Astrocyte of the cerebellum (primary cell): Measurements from ENCODE around the gene MAGI1.

ENCODE experiments used
- DNase-seq: peaks from one replicate; pipeline ENCODE4 v3.0.0-alpha.2; 2011; ENCODE audit warnings: low read depth
- H3K4me3 ChIP-seq: 2 replicates; pipeline ENCODE4 v1.5.1; 2011; ENCODE audit warnings: mild to moderate bottlenecking, low read depth, low read length, moderate library complexity
- in situ Hi-C: cut with HindIII; loops from 2 replicates; pipeline ENCODE4 v1.10.0; 2017; ENCODE audit warnings: low sequenced_read_pairs
- TF ChIP-seq, protein P1 (sequence below): IDR thresholded peaks from 2 replicates; pipeline ENCODE4 v1.5.1; 2012; ENCODE audit warnings: low read length, low read depth, moderate library complexity, mild to moderate bottlenecking; ENCODE audit errors: missing control alignments

Gene MAGI1

DNA sequence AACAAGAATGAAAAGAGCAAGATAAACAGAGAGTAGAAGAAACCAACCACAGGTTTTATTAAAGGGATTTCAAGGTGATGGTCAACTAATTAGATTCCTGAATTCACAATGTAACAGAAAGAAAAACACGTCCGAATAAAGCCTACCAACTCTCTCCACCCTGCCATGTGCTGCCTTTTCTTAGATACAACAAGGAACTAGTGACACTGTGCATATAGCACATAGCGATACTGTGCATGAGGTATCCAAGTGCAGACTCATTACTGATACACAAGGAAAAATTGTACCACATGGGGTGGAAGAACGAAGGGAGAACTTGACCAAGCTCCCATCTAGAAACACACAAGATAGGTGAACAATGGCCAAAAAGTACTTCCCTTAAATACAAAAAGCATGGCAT, 154.6 kb downstream of the MAGI1 start:
- no peak for DNase-seq
- in situ Hi-C loops = no loop called here
- H3K4me3 ChIP-seq = no peak overlapping the region
- TF ChIP-seq, protein P1, sequence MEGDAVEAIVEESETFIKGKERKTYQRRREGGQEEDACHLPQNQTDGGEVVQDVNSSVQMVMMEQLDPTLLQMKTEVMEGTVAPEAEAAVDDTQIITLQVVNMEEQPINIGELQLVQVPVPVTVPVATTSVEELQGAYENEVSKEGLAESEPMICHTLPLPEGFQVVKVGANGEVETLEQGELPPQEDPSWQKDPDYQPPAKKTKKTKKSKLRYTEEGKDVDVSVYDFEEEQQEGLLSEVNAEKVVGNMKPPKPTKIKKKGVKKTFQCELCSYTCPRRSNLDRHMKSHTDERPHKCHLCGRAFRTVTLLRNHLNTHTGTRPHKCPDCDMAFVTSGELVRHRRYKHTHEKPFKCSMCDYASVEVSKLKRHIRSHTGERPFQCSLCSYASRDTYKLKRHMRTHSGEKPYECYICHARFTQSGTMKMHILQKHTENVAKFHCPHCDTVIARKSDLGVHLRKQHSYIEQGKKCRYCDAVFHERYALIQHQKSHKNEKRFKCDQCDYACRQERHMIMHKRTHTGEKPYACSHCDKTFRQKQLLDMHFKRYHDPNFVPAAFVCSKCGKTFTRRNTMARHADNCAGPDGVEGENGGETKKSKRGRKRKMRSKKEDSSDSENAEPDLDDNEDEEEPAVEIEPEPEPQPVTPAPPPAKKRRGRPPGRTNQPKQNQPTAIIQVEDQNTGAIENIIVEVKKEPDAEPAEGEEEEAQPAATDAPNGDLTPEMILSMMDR = no peak

DNA sequence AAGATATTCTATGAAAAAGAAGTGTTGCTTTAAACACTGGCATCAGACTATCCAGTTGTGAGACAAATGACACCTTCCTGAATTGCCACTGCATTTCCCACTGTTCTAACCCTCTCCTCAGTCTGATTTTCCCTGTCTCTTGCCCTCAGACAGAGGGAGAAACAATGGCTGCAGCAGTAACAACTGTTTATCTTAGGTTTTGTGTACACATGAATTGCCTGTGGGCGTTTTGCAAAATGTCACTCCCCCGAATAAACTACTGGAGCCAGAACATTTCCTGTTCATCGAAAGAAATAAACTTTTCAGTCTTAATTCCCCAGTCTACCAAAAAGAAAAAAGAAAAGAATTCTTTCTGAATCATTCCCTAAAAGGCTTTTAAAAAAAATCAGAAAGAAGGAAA, 155.1 kb downstream of the MAGI1 start:
- in situ Hi-C loops = no loop called here

DNA sequence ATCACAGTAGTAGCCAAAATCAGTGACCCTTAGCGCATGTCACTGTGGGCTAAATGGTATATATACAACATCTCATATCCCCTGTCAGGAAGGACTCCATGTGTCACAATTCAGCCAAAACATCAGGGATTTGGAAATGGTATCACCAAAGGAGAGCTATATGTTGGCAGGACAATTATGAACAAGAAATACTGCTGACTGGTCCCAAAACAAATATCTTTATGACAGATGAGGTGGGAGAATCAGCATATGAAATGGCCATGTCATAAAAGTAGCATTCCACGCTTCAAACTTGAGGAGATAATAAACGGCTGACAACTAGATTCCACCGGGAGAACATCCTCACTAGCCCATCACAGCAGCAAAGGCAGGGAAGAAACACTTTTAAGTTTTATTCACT, 158.4 kb downstream of the MAGI1 start:
- H3K4me3 ChIP-seq = no peak overlapping the region
- in situ Hi-C loops = no loop called here

More for the DNA sequence above, 155.1 kb downstream of the MAGI1 start:
- no peak for DNase-seq
- TF ChIP-seq, protein P1 = no peak
- H3K4me3 ChIP-seq = no peak overlapping the region

DNA sequence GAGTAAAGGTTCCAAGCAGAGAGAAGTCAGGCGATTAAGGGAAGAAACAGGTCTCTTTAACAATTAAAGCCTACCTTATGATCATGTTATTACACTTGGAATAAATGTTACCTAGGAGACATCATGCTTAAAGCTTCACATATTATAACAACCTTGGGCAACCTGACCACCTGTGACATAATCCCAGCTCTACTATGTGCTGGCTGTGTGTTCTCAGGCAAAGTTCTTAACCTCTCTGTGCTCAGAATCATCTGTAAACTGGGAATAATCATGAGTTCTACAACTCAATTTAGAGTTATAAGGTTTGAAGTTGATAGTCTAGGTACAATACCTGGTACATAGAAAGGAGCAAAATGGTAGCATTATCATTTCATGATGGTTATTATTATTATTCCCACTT, 159.3 kb downstream of the MAGI1 start:
- no peak overlapping the region for H3K4me3 ChIP-seq
- in situ Hi-C loops = no loop called here
- no peak for DNase-seq
- TF ChIP-seq, protein P1 = no peak

More for the DNA sequence above, 158.4 kb downstream of the MAGI1 start:
- no peak for DNase-seq
- TF ChIP-seq, protein P1 = no peak

DNA sequence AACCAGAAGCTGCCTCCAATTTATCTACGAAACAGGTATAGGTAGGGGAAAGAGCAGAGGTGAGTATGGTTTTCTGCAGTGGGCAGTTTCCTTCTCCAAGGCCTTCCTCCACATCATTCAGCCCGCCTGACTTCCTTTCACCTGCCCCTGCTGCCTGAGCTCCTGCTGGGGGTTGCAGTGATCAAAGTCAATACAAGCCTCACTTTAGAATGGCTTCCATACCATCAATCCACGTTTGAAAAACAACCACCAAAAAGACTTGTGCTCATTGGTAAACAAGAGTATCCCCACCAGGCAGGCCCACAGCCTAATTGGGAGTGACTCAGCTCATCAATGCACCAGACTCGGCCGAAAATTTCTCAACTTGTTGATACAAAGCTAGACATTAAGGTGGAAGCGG, 159.9 kb downstream of the MAGI1 start:
- no peak overlapping the region for H3K4me3 ChIP-seq
- in situ Hi-C loops = no loop called here
- no peak for DNase-seq
- TF ChIP-seq, protein P1 = no peak

DNA sequence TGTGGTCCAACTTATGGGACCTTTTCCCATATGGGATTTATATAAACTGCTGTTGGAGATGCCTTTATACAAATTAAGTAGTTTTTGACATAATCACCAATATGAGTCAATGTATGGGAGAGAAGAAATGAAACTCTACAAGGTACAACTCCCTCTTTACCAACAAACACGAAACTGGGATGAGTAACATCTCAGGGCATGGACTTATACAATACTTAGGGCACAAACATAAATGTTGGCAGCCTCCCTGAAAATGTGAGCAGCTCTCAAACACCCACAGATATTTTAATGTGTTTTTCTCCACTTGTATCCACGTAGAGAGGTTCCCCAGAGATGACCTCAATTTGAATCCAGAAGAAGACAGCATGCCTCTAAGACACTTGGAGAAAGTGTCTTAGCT, 161.6 kb downstream of the MAGI1 start:
- TF ChIP-seq, protein P1 = no peak
- DNase-seq = no peak
- in situ Hi-C loops = no loop called here
- no peak overlapping the region for H3K4me3 ChIP-seq

DNA sequence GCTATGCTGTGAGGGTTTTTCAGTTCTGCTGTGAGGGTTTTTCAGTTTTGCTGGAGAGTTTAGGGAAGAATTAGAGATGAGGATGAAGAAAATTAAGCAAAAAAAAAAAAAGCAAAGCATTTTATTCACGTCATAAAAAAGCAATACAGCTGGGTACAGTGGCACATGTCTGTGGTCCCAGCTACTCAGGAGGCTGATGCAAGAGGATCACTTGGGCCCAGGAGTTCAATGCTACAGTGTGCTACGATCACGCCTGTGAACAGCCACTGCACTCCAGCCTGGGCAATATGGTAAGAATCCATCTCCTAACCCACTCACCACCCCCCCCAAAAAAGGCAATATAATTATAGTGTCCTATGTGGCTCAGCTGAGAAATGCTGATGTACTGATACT, 162.7 kb downstream of the MAGI1 start:
- no peak overlapping the region for H3K4me3 ChIP-seq
- in situ Hi-C loops = no loop called here
- TF ChIP-seq, protein P1 = no peak
- DNase-seq = no peak
